HuH-7.5 (cell line): Measurements from ENCODE around the gene UBTF.

ENCODE experiments used
- DNase-seq: peaks from one replicate; pipeline ENCODE4 v3.0.0; 2011; ENCODE audit warnings: low spot score

UBTF gene

GRCh38 chr17:44197980-44198720, 21.3 kb downstream of the UBTF start:
- no peak for DNase-seq

GRCh38 chr17:44197107-44197506, 22.4 kb downstream of the UBTF start:
- no peak for DNase-seq

GRCh38 chr17:44193326-44194084, 26.0 kb downstream of the UBTF start:
- no peak for DNase-seq

- DNase-seq, result no peak
Observed at GRCh38 chr17:44192750-44193149, 26.7 kb downstream of the UBTF start.

GRCh38 chr17:44191941-44192496, 27.5 kb downstream of the UBTF start:
- no peak for DNase-seq

- DNase-seq, result no peak
Observed at GRCh38 chr17:44191369-44191768, 28.1 kb downstream of the UBTF start.

GRCh38 chr17:44190481-44190880, 29.0 kb downstream of the UBTF start:
- DNase-seq, result no peak

- no peak for DNase-seq
Observed at GRCh38 chr17:44188576-44189403, 30.7 kb downstream of the UBTF start.

GRCh38 chr17:44187131-44187899, 32.2 kb downstream of the UBTF start:
- peak; percentile 59 for DNase-seq

GRCh38 chr17:44186307-44187130, 33.0 kb downstream of the UBTF start, which contains the start of gene TMUB2:
Gene TMUB2 (plus strand): TSS chr17:44186972. CDS start chr17:44187709, 737 bp downstream.
- peak; percentile 96 for DNase-seq

- no peak for DNase-seq
Observed at GRCh38 chr17:44184212-44184810, 35.2 kb downstream of the UBTF start.

- DNase-seq, result no peak
Observed at GRCh38 chr17:44183024-44183423, 36.5 kb downstream of the UBTF start.

- no peak for DNase-seq
Observed at GRCh38 chr17:44178133-44178532, 41.3 kb downstream of the UBTF start.

- peak; percentile 11 for DNase-seq
Observed at GRCh38 chr17:44177640-44178039, 41.8 kb downstream of the UBTF start.

- DNase-seq, result peak; percentile 2
Observed at GRCh38 chr17:44176671-44177501, 42.6 kb downstream of the UBTF start.

GRCh38 chr17:44176257-44176656, 43.2 kb downstream of the UBTF start:
- DNase-seq, result no peak

GRCh38 chr17:44174427-44174826, 45.0 kb downstream of the UBTF start:
- DNase-seq, result no peak

GRCh38 chr17:44171931-44172455, 47.5 kb downstream of the UBTF start:
- no peak for DNase-seq
